GM18867 (cell line): ENCODE measurements around the gene GABARAP.

Experiments
- ATAC-seq: cut with Tn5 transposase; IDR thresholded peaks from one replicate; pipeline ENCODE4 v1.9.1; 2021; ENCODE audit warnings: mild to moderate bottlenecking, moderate library complexity; ENCODE audit not compliant: unreplicated experiment

Gene GABARAP

DNA sequence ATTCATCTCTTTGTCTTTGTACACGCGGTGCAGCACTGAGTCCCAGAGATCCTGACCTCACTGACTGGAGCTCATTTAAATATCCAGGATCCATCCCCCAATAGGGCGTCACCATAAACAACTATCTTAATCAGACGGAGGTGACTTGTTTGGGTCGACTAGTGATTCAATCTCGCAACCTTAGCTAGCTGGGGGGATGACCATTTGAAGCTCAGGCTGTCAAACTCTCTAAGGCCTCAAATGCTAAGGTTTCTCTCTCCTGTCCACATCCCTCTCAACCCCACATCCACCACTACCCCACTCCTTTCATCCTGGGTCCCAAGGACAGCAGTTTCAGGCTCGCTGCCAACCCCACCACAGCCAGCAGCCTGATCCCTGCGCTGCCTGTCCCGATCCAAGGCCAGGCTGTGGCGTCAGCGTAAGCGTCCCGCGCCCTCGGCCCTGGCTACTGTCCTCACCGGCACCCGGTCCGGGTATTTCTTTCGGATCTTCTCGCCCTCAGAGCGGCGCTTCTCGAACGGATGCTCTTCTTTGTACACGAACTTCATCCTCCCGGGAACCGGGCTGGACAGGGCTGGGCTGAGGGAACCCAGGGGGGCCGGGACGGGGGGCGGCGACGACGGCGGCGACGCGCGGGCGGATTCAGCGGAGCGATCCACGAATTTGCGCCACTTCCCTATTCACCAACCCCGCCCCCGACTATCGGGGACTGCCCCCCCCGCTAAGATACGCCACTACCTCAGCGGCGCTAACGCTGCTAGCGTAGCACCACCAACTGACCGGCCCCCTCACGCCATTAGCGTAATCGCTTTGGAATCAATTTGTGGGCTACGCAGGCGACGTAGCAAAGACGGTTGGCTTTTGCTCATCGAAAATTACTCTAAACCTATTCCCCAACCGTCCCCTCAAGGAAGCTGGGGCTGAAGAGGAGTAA is at the start of gene GABARAP:
TSS of gene GABARAP (minus strand) at position 667 of the 934 bp plus-strand sequence. CDS start at position 548, 119 bp downstream.
- peak; percentile 32 for ATAC-seq

GRCh38 chr17:7290685-7291084 is 48.4 kb upstream of the GABARAP start:
- ATAC-seq, result no peak

DNA sequence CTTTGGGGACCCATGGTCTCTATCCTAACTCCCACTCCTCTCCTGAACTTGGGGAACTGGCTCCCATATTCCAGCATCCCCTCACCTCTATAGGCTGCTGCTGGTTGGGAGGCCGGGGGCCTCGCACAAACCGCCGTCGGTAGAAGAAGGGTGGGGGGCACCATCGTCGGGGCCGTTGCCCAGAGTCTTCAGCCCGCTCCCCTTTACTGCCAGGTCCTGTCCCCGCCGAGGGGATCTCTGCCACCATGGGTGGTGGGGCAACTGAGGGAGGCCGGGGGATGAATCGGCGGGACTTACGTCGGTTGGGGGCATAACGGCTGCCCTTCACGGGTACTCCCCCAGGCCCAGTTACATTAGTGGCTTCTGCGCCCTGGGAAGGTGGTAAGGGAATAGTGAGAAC is 47.9 kb upstream of the GABARAP start:
- no peak for ATAC-seq

GRCh38 chr17:7289256-7290032 is 47.2 kb upstream of the GABARAP start:
- no peak for ATAC-seq

DNA sequence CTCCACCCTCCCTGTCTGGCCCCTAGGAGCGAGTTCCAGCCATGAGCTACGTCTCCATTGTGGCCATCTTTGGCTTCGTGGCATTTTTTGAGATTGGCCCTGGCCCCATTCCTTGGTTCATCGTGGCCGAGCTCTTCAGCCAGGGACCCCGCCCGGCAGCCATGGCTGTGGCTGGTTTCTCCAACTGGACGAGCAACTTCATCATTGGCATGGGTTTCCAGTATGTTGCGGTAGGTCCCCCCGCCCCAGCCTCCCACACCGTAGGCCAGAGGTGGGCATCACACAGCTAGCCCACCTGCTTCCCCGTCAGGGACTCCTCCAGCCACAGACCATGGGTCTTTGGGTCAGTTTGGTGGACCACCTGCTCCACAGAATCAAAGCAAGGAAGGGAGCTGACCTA is 43.4 kb upstream of the GABARAP start:
- no peak for ATAC-seq

GRCh38 chr17:7284911-7285310 is 42.7 kb upstream of the GABARAP start:
- ATAC-seq, result no peak

DNA sequence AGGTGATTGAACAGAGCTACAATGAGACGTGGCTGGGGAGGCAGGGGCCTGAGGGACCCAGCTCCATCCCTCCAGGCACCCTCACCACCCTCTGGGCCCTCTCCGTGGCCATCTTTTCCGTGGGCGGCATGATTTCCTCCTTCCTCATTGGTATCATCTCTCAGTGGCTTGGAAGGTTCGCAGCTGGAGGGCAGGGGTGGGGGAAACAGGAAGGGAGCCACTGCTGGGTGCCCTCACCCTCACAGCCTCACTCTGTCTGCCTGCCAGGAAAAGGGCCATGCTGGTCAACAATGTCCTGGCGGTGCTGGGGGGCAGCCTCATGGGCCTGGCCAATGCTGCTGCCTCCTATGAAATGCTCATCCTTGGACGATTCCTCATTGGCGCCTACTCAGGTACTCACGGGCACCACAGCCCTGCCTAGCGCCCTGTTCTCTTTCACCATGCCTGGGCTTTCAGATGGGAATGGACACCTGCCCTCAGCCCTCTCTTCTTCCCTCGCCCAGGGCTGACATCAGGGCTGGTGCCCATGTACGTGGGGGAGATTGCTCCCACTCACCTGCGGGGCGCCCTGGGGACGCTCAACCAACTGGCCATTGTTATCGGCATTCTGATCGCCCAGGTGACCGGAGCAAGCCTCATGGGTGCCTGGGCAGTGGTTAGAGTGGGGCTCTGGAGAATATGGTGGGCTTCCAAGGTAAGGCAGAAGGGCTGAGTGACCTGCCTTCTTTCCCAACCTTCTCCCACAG is 41.4 kb upstream of the GABARAP start:
- ATAC-seq, result no peak

- no peak for ATAC-seq
Observed at GRCh38 chr17:7282752-7283321, 40.6 kb upstream of the GABARAP start.

DNA sequence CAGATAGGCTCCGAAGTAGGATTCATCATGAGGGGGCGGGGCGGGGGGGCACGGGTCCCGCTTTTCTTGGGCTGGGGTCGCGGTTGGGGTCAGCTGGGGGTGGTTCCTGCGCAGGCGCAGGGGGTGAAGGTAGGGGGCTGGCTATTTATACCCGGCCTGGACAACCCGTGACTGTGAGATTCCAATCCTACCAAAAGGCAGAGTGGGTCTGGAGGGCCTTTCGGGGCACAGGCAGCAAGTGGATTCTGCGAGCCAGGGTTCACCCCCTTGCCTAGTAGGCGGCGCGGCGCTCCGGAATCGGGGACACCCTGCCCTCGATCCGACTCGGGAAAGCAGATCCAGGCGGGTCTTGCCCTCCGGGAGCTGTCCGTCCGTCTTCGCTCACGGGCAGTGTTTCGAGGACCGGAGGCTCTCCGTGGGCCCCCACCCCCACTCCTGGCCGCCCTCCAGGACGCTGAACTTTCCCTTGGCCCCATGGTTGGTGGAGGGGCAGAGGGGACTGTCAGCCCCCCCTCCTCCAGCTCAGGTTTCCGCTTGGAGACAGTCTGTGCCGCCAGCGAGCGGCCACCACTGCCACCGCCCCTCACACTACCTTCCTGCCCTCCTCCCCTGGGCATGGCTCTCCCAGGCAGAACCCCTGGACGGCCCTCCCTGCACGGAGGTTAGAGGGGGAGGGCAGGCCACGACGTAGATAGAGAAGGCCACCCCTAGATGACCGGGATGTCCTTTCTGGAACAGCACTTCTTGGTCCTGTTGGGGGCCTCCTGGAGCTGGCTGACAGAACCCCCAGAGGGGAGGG is 39.9 kb upstream of the GABARAP start:
- no peak for ATAC-seq

- peak; percentile 65 for ATAC-seq
Observed at GRCh38 chr17:7281074-7281952, 39.1 kb upstream of the GABARAP start, which contains the start of gene SLC2A4. Gene SLC2A4, plus strand, starts transcription at chr17:7281718. Its CDS starts 217 bp downstream, at chr17:7281935.

DNA sequence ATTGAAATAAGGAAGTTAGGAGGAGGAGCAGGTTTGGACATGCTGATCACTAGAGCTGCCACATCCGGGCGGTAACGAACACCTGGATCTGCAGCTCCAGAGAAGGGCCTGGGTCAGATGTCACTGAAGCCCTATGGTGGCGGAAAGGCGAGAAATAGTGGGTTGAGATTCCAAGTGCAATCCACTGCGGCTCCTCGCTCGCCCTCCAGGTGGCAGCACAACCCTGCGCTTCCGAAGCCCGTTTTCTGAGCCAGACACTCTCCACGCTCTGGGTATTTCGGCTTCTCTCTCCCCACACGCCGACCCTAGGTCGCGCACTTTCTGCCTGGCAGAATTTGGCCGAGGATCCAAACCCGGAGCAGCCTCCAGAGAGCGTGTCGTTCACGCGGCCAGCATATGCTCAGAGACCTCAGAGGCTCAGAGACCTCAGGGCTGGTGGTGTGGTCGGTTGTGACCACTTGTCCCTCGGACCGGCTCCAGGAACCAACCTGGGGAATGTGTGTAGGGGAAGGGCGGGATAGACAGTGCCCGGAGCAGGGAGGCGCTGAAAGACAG is 38.3 kb upstream of the GABARAP start:
- peak; percentile 47 for ATAC-seq

GRCh38 chr17:7279448-7279847 is 37.2 kb upstream of the GABARAP start:
- ATAC-seq, result no peak

DNA sequence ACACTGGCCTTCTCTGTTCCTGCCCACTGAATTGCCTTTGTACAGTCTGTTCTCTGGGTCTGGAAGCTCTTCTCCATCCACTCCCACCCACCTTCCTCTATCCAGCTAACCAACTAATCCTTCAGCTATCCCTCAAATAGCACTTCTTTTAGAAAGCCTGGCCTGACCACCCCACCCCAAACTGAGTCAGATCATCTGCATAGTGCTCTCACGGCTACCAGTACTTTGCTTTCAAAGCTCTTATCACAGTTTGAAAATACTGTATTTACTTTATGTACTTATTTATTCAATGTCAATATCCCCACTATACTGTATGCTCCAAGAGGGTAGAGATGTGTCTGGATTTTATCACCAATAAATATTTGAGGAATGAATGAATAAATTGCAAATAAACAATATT is 24.5 kb upstream of the GABARAP start:
- no peak for ATAC-seq

GRCh38 chr17:7263801-7264078 is 21.5 kb upstream of the GABARAP start:
- ATAC-seq, result no peak

- ATAC-seq, result no peak
Observed at GRCh38 chr17:7262935-7263800, 20.9 kb upstream of the GABARAP start.

DNA sequence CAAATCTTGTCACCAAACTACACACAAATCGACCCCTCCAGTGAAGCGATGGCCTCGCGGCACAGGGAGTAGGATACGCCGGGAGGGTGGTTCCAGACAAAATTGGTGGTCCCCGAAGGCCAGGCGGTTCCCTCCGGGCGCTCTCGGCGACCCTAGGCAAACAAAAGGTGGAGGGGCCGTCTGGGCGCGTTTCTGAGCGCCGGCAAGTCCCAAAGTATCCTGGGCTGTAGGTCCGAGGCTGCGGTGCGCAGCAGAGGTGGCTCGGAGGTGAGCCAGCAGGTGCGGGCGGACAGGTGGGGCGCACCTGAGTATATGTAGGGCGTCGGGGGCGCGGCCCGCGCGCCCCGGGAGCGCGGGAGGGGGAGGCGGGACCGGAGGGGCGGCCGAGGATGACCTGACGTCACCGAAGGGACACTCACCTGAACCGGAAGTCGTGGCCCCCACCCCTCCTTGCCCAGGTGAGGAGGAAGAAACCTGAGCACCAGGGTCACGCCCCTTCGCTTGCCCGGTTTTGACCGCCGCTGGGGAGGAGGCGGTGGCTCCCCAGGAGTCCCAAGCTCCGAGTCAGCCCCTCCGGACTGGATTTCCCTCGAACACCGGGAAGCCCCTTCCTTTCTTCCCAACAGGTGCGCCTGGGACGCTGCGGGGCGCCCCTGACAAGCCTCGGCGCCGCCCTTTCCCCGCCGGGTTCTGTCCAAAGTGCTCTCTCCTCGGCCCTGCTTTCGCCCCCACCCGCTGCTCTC is 20.1 kb upstream of the GABARAP start, which contains the start of gene CLDN7:
TSS of gene CLDN7 (minus strand) at position 287 of the 743 bp plus-strand sequence. CDS start 435 bp downstream, outside the sequence.
- ATAC-seq, result no peak
